Activated CD4-positive, alpha-beta T cell treated with anti-CD3 and anti-CD28 coated beads, Interleukin-2, amount 50 U/mL, for 24 hours (primary cell): ENCODE data around the gene CTNND2.
"Not testable (repeated sequence)": the region's sequence is repeated elsewhere in the genome, so short reads cannot be mapped to it uniquely, and the experiment has no call there.

Experiments
- DNase-seq, 2 donors: peaks; one replicate each; pipeline ENCODE4 v3.0.0-alpha.2; 2020; ENCODE audit warnings: low read depth in 1 of 2, low spot score in 1 of 2

CTNND2 gene

DNA sequence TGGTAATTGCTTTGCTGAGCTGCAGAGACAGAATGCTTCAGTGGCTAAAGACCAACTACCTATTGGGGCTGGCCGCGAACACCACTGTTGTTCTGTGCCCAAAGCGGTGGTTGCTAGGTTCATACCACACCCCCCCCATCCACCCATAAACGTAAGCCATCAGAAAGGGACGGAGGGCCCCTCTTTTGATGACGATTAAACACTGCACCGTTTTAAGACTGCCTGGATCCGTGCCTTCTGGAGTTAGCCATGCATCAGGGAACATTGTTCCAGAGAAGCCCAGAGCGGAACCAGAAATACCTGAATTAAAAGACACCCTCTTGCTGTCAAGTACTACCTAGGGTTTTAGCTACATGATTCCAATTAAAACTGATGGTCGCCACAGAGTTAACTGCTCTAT is 774.1 kb downstream of the CTNND2 start:
- no peak for DNase-seq

GRCh38 chr5:11128021-11128420 is 776.2 kb downstream of the CTNND2 start:
- DNase-seq, result no peak

- no peak for DNase-seq
Observed at GRCh38 chr5:11126844-11127243, 777.4 kb downstream of the CTNND2 start.

GRCh38 chr5:11121885-11122284 is 782.4 kb downstream of the CTNND2 start:
- DNase-seq, result no peak

GRCh38 chr5:11110128-11110527 is 794.1 kb downstream of the CTNND2 start:
- DNase-seq, result no peak

DNA sequence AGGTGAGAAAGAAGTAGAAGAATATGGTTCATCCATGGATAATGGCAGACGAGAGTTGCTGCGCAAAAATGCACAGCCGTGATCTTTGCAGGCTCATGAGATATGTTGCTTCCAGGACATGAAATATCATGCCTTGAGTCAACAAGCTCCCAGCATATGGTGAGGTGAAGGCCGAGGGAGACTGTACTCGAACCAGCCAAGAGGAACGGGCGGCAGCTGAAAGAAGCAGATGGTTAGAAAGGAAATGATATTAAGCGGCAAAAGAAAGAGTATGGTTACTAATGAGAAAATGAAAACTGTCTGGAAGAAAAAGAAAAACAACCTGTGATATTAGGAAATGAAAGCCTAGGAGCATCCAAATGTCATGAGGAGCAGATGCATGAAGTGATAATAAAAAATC is 798.5 kb downstream of the CTNND2 start:
- DNase-seq, result no peak

GRCh38 chr5:11104651-11105112 is 799.6 kb downstream of the CTNND2 start:
- no peak for DNase-seq

DNA sequence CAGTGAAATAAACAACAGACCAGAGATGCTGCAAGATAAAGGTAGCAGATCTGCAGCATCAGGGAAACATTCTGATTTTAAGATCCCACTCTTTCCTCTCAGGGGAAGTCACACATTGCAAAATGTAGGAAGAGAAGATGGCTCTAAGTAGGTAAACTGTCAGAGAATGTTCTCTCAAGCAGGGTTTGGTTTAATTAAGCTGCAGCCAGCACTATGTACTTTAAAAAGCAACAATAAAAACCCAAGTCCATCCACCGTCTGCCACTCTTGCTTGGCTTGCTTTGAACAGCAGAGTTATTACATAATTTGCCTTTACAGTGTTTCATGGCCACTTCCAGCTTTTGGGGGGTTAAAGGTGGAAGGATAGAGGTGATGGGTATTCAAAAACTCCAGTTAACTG is 800.0 kb downstream of the CTNND2 start:
- DNase-seq, result no peak

GRCh38 chr5:11084111-11084510 is 820.1 kb downstream of the CTNND2 start:
- DNase-seq, result no peak

DNA sequence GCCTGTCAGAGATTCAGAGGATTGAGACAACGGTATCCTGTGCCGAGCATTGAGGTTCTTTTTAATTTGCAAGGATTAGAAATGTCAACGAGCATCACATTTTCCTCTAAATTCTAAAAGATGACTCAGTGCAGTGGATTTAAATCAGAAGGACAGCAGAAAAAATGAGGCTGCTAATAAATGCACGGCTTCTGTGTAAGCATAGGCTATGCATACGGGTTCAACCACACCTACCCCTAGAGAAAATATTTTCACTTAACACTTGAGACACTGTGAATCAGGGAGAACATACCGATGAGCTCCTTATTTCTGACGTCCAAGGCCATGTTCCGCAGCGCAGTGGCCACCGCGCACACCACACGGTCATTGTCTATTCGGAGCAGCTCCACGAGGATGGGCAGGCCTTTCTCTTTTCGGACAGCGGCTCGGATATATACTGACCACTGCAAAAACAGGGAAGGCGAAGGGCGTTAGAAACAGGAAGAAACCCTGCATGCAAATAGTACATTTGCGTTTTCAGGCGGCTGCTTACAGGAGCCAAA is 821.8 kb downstream of the CTNND2 start:
- no peak for DNase-seq

DNA sequence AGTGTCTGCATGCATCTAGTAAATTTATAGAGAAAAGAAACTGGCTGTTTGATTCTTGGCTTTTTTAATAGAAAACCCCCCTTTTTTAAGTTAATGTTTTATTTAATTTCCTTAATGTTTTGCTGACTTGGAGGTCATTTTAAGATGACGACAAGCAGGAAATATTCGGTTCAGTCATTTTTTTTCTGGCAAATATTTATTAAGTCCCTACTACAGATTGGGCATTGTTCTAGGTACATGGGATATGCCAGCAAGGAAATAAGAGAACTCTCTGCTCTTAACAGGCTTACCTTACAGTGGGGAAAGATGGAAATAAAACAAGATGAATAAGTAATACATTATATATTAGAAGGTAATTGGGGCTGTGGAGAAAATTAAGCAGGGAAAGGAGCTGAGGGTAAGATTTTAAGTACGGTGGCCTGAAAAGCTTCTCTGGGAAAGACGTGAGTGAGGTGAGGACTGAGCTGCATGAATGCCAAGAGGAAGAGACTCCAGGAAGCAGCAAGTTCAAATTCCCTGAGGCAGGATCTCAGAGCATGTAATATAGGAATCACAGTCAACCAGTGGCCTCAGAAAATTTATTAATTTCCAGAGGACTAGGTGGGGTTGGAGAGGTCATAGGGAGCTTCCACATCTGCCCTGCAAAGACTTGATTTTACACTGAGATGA is 827.2 kb downstream of the CTNND2 start:
- no peak for DNase-seq

DNA sequence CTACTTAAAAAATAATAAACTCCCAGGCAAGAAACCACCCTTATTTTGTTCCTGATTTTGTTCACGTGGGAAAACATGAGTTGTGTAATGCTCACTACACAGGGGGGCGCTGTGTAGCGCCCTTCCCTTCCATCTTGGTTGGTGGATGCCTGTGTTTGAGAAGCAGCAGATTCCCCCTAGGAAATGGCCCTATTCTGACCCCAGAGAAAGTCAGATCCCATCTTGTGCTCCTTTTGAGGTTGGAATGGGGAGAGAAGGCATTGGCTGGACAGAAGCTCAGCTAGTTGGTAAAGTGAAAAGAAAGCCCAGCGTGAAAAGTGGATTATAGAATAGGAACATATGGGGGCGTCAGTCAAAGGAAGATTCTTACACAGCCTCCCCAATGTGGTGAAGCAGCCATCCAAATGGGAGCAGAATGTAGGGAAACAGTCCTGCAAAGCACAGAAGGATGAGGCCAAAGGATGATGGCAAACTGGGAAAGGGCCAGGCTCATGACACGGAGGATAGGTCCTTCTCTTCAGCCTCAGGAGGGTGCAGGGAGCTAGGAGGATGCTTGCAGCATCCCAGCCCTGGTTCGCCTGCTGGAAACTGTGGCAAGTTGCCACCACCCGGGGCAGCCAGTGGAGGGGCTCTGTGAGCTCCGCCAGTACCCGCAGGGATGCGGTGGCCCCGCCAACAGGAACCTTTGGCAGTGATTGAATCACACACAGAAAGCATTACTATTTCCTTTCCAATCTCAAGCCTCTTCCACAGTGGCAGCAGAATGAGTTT is 829.0 kb downstream of the CTNND2 start:
- DNase-seq, result no peak

DNA sequence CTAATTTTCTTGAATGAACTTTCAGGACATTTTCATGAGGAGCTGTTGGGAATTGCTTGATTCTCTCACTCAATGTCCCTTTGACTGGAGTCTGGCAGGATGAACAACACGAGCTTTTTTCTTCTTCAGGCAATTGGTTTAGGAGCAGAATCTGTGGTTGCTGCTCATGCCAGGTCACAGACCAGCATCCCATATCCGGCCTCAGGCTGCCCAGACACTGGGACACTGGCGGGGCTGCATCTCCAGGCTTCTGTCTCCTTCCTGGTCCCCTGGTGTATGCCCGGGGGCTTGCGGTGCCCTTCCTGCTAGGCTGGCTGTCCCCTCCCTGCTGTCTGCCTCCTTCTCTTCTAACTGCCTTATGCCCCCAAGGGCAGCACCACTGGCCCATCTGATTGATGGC is 831.7 kb downstream of the CTNND2 start:
- DNase-seq, result no peak

DNA sequence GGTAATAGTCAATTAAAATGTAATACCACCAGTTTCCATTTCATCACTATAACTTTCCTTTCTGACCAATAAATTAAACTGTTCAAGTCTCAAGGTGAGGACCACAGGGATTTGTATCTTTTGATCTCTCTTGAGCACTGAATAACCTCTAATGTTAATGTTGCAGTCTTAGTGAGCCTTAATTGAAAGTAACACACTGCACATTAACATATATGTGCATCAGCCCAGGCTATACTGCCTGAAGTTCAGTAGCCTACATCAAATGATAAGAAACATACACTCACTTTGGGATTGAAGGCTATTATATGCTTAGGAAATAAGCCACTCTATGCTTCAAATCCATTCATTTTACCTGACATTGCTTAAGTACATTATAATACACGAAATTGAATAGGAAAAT is 832.2 kb downstream of the CTNND2 start:
- no peak for DNase-seq

DNA sequence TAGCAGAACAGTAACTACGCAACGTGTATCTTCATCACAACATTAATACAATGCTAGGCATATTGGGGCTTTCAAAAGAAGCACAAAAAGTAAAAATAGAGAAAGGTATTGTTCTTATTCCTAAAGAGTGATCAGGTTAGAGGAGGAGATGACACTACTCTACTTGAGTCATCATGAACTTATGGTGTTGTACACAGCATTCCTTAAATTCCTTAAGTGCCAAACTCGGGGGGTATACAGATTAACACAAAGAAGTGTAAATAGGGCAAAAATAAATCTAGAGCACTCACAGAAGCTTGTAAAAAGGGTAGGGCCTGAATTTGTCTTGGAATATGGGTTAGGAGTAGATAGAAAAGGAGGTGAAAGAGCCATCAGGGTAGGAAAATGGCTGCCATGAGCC is 835.2 kb downstream of the CTNND2 start:
- no peak for DNase-seq

- not testable (repeated sequence) for DNase-seq
Observed at GRCh38 chr5:11065723-11066122, 838.5 kb downstream of the CTNND2 start.

GRCh38 chr5:11064763-11065450 is 839.3 kb downstream of the CTNND2 start:
- no peak for DNase-seq

GRCh38 chr5:11062397-11062796 is 841.8 kb downstream of the CTNND2 start:
- DNase-seq, result no peak

DNA sequence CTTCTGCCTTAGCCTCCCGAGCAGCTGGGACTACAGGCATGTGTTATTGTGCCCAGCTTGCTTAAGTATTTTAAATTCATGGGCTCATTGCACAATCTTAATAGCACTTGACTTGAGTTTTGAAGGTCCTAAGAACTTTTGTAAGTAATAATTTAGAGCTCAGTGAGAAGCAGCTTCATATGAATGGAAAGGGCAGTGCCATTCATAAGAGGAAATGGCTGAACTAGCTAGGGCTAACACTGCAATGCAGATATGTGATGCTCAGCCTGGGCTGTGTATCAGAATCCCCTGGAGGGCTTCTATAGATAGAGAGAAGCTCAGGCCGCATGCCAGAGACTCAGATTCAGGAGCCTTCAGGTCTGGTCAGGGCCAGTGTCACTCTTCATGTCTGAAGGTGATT is 847.7 kb downstream of the CTNND2 start:
- DNase-seq, result no peak

DNA sequence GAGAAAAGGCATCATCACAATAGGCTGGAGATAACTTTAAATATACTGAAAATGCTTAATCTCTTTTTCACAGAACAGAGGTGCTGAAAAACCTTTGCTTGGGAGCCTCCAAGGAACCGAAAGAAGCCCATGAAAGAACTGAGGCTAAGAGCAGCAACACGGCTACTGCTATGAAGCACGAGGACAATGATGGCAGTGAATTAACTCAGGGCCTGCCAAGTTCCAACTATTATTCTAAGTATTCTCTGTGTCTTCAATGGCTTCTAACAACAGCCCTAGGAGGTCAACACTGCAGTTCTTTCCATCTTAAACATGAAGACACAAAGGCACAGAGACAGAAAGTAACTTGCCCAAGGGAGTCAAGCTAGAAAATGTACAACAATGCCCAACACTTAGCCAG is 850.2 kb downstream of the CTNND2 start:
- DNase-seq, result no peak

DNA sequence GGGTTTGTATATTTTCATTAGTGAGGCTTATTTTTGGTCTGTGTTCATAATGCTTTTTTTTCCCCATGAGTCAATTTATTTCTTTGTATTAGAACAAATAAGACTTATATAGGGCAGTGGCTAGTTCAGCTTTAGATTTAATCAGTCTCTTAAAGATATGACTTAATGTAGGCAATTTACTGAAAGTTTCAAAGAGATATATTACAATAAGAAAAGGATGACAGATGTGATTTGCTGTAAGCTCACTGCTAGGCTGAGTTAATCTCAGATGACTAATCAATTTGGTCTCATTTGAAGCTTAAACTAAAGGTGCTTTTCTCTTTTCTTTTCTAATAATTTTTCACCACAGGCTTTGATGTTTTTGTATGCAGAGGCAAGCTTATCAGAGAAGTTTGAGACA is 851.4 kb downstream of the CTNND2 start:
- DNase-seq, result no peak
